BE2C (cell line): ENCODE measurements around the gene IKBIP.

Source experiments
- DNase-seq: peaks from one replicate; pipeline ENCODE4 v3.0.0-alpha.2; 2020
- H3K27me3 ChIP-seq: fragments of 250-450 bp; sonication (Bioruptor Pico); 2 replicates; pipeline ENCODE4 v1.5.1; 2020; ENCODE audit warnings: mild to moderate bottlenecking
- H3K36me3 ChIP-seq: fragments of 250-450 bp; sonication (Bioruptor Pico); 2 replicates; pipeline ENCODE4 v1.5.1; 2020; ENCODE audit warnings: mild to moderate bottlenecking
- H3K4me1 ChIP-seq: fragments of 250-450 bp; sonication (Bioruptor Pico); 2 replicates; pipeline ENCODE4 v1.5.1; 2020
- H3K4me3 ChIP-seq: 2 replicates; pipeline ENCODE4 v1.5.1; 2011; ENCODE audit warnings: low read depth, low read length
- H3K9me3 ChIP-seq: fragments of 250-450 bp; sonication (Bioruptor Pico); 2 replicates; pipeline ENCODE4 v1.5.1; 2020
- CTCF ChIP-seq: IDR thresholded peaks from 2 replicates; pipeline ENCODE4 v1.5.1; 2012; ENCODE audit warnings: mild to moderate bottlenecking, low read depth, low read length

IKBIP gene

GRCh38 chr12:98594050-98594835 is 50.3 kb downstream of the IKBIP start:
- DNase-seq, result no peak
- Histone ChIP-seq H3K36me3 (peaks cover 50% of the 10 kb centered on the region), H3K27me3 (no peaks in the 10 kb centered on the region), H3K4me3 (peak overlapping the region; percentile 71), H3K9me3 (no peaks in the 10 kb centered on the region), H3K4me1 (no peaks in the 10 kb centered on the region)
- no peak for TF ChIP-seq CTCF

- Histone ChIP-seq H3K4me3 (peak within 1 kb of the TSS; percentile 71), H3K9me3 (no peaks in the 10 kb centered on the region), H3K4me1 (no peaks in the 10 kb centered on the region), H3K27me3 (no peaks in the 10 kb centered on the region), H3K36me3 (peaks cover 44% of the 10 kb centered on the region)
- no peak for TF ChIP-seq CTCF
- DNase-seq, result peak; percentile 97
Measured at GRCh38 chr12:98593351-98594049, 51.1 kb downstream of the IKBIP start, which contains the start of gene SLC25A3. SLC25A3 (plus strand) TSS chr12:98593686; CDS start chr12:98593979, 293 bp downstream.

- Histone ChIP-seq H3K9me3 (no peaks in the 10 kb centered on the region), H3K4me3 (peak overlapping the region; percentile 71), H3K36me3 (peaks cover 37% of the 10 kb centered on the region), H3K27me3 (no peaks in the 10 kb centered on the region), H3K4me1 (no peaks in the 10 kb centered on the region)
- no peak for TF ChIP-seq CTCF
- no peak for DNase-seq
Measured at GRCh38 chr12:98592825-98593322, 51.7 kb downstream of the IKBIP start.

GRCh38 chr12:98591209-98591608 is 53.4 kb downstream of the IKBIP start:
- no peak for TF ChIP-seq CTCF
- H3K4me3 ChIP-seq, result no peak overlapping the region
- DNase-seq, result no peak
- peaks cover 21% of the 10 kb centered on the region for H3K36me3 ChIP-seq
- no peaks in the 10 kb centered on the region for H3K27me3 ChIP-seq
- H3K4me1 ChIP-seq, result no peaks in the 10 kb centered on the region
- H3K9me3 ChIP-seq, result no peaks in the 10 kb centered on the region

- H3K9me3 ChIP-seq, result no peaks in the 10 kb centered on the region
- no peak for DNase-seq
- TF ChIP-seq CTCF, result no peak
- H3K27me3 ChIP-seq, result no peaks in the 10 kb centered on the region
- no peaks in the 10 kb centered on the region for H3K36me3 ChIP-seq
- H3K4me3 ChIP-seq, result no peak overlapping the region
- no peaks in the 10 kb centered on the region for H3K4me1 ChIP-seq
Measured at GRCh38 chr12:98587084-98587483, 57.5 kb downstream of the IKBIP start.

GRCh38 chr12:98582093-98582492 is 62.5 kb downstream of the IKBIP start:
- H3K4me3 ChIP-seq, result no peak overlapping the region
- H3K27me3 ChIP-seq, result no peaks in the 10 kb centered on the region
- no peaks in the 10 kb centered on the region for H3K36me3 ChIP-seq
- H3K9me3 ChIP-seq, result no peaks in the 10 kb centered on the region
- DNase-seq, result no peak
- H3K4me1 ChIP-seq, result no peaks in the 10 kb centered on the region
- TF ChIP-seq CTCF, result no peak
